C1 segment of cervical spinal cord (tissue), 14 donors: ENCODE results near the gene TTI1.
"Not testable (repeated sequence)": the region's sequence is repeated elsewhere in the genome, so short reads cannot be mapped to it uniquely, and the experiment has no call there.

Experiments used
- DNase-seq, 14 donors: peaks; one replicate each; lab custom pipeline; 2025; lab: John Stamatoyannopoulos, UW

TTI1 gene

GRCh38 chr20:37970856-37971245 lies 62.4 kb downstream of the TTI1 start:
- no peak for DNase-seq

DNA sequence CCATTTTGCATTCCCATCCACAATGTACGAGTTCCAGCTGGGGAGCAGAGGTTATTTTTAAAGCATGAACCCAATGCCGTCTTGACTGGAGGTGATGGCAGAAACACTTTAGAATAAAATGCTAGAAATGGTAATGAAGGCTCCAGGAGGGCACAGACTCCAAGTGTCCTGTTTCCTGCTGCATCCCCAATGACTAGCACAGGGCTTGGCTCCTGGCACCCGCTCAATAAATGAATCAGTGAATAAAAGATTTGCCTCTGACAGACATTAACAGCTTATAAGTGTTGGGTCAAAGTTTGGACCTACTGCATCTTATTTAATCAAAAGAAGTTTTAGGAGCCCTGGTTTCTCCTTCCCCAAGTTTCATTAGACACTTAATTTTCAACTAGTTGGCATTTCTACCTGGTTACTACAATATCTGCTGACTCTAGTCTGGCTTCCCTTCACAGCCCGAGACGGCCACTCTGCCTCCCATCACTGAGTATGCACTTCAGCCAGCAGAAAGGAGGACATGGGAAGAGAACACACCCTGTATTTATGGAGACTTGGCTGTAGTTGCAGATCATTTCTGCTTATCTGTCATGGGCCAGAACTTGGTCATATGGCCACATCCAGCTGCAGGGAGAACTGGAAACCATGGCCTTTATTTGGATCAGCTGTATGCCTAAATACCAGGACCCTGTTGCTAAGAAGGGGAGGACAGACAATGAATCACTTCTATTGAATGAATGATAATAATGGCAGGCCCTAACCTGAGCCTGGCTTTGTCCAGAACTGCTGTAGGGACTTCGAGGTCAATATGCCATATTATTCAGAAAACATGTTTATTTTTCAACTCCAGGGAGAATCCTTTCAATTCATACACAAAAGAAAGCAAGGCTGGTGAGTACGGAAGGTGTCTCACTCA lies 63.1 kb downstream of the TTI1 start:
- no peak for DNase-seq

GRCh38 chr20:37968841-37969401 lies 64.3 kb downstream of the TTI1 start:
- DNase-seq, result no peak

- DNase-seq, result not testable (repeated sequence)
These were observed 69.8 kb downstream of the TTI1 start for GRCh38 chr20:37963483-37963882.

GRCh38 chr20:37961066-37961465 lies 72.2 kb downstream of the TTI1 start:
- DNase-seq, result no peak

- DNase-seq, result no peak
These were observed 74.3 kb downstream of the TTI1 start for GRCh38 chr20:37958856-37959520.

DNA sequence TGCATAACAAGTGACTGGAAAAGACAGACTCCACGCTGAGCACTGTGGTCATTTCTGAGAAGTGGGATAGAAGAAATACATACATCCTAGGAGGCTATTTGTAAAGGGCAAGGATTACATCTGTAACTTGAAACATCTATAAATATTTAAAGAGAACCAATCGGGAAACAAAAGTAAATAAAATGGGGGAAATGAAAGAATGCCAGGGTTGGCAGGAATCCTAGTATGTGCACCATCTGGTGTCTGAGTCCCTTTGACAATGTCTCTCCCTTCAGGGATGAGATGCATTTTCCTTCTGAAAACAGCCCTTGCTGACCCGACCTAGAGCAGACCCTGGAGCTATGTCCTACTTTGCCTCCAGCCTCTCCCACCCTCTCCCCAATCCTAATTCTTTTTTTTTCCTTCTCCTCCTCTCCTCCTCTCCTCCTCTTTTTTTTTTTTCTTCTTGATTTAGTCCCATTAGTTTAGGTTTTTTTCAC lies 77.1 kb downstream of the TTI1 start:
- DNase-seq, result no peak

GRCh38 chr20:37955511-37955910 lies 77.7 kb downstream of the TTI1 start:
- DNase-seq, result no peak

DNA sequence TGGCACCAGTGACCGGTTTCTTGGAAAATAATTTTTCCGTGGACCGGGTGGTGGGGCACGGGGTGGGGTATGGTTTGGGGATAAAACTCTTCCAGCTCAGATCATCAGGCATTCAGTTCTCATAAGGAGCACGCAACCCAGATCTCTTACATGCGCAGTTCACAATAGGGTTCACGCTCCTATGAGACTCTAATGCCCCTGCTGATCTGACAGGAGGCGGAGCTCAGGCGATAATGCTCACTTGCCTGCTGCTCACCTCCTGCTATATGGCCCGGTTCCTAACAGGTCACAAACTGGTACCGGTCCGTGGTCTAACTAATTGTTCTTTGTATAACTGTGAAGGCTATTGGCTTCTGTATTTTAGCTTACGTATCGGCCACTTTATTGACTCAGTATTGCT lies 78.6 kb downstream of the TTI1 start:
- DNase-seq, result no peak

GRCh38 chr20:37954190-37954589 lies 79.1 kb downstream of the TTI1 start:
- no peak for DNase-seq

DNA sequence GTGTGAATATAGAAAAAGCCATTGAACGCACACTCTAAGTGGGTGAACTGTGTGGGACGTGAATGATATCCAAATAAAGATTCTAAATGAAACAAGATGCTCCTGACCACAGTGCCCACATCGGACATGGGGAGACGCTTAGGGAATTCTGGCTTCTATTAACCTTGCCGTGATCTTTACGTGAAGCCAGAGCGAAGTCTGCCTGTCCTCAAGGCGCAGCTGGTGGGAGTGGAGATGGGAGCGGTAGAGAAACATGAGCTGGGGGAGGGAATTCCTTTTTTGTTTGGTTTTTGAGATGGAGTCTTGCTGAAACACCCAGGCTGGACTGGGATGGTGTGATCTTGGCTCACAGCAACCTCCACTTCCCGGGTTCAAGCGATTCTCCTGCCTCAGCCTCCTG lies 84.3 kb downstream of the TTI1 start:
- DNase-seq, result no peak

GRCh38 chr20:37947943-37948342 lies 85.3 kb downstream of the TTI1 start:
- no peak for DNase-seq

DNA sequence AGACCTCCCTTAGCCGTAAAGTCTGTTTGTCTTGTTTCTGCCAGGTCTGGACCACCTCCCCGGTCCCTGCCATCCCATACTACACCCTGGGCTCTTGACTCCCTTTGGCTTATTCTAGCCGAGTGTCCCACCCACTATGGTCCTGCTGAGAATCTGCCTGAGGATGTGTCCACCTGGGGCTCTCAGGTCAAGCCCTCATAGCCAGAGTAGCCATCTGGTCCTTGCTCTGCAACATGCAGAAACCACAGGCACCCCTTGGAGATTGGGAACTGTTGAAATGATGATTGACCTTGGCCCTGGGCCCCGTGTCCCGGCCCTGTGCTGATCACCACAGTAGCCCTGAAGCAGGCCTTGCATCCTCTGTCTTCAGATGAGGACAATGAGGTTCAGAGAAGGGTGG lies 86.3 kb downstream of the TTI1 start:
- DNase-seq, result no peak

DNA sequence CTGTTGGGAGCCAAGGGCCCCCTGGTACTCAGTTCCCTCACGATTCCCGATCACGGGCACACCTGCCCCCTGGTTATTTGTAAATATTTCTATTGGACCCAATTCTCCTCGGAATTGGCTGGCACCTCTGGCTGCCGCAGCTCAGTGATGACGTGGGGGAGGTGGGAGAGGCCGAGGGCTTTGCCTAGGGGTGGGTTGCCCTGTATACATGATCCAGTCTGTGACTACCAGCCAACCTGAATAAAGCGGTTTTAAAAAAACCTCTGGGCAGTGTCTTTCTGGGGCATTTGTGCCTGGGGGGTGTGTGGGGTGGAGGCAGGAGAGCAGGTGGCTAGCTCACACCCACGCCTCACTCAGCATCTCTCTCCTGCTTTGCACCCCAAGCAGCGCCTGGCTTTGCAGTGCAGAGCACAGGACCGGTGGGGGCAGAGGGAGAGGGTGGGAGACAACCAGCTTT lies 88.1 kb downstream of the TTI1 start:
- DNase-seq, result no peak

DNA sequence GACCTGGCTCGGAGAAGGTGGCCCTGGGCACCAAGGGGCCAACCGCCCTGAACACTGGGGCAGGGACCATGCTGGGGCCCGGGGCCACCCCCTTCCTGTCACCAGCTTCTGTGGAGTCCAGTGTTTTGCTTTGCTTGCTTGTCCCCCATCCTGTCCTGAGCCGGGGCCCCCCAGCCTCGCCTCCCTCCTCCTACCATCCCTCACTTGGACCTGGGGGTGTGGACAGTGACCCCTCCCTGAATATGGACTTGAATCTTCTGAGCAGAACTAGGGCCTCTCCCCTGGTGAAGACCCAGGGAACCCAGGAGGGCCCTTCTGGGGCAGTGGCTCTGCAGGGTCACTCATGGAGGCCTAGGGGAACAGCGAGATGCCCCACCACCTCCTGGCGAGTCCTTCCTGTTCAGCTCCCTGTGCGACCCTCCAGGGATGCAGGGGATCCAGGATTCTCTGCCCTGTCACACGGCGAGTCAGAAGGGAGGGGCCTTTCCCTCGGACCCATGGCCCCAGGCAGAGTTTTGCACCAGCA lies 88.7 kb downstream of the TTI1 start:
- no peak for DNase-seq

DNA sequence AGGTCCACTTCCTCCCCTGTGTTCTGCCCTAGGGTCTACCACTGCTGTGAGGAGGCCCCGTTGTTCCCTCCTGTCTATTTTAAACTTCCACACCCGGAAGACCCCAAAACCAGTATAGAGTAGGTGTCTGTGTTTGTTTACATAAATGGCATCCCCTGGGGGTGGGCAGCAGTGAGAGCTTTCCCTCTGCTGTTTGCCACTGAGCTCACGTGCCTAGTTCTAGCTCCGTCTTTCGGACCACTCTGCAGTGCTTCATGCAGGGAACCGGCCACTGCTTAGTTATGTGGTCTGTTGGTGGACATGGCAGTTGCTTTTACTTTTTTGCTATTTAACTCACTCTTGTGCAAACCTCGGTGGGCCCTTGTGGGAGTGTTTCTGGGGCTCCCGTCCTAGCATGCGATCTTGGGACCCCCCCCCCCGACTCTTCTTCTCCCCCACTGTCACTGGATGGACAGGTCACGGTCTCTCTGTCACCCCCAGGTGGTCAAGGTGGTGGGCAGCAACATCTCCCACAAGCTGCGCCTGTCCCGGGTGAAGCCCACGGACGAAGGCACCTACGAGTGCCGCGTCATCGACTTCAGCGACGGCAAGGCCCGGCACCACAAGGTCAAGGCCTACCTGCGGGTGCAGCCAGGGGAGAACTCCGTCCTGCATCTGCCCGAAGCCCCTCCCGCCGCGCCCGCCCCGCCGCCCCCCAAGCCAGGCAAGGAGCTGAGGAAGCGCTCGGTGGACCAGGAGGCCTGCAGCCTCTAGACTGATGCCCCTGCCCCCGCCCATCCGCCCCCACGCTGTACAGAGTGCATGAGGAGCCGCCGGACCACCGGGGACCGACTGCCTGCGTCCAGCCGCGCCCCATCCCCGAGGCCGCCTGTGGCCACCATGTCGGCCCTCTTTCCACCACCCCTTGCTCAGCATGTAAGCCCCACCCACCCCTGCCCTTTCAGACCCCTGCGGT lies 89.5 kb downstream of the TTI1 start:
- DNase-seq, result no peak

- no peak for DNase-seq
These were observed 90.2 kb downstream of the TTI1 start for GRCh38 chr20:37943033-37943432.

- DNase-seq, result no peak
These were observed 91.3 kb downstream of the TTI1 start for GRCh38 chr20:37941992-37942391.

GRCh38 chr20:37941332-37941731 lies 91.9 kb downstream of the TTI1 start:
- DNase-seq, result no peak

GRCh38 chr20:37940858-37941257 lies 92.4 kb downstream of the TTI1 start:
- DNase-seq, result no peak
